ENCODE measurements around the gene TAF15. TPM values are rescaled to one million over a fixed set of nuclear protein-coding genes. Genes with fewer than 3 reads are reported as not detected.

The TAF15 gene
- total RNA-seq, 1 experiment from 2014 or later, result 202 TPM

- no peak overlapping the region for H3K27ac ChIP-seq
- no peaks in the 10 kb centered on the region for H3K79me2 ChIP-seq (ENCODE audit: low read depth)
- TF ChIP-seq CTCF (conservative IDR thresholded peaks at IDR 0.05) (no peak), EZH2 (IDR thresholded peaks at IDR 0.05; ENCODE audit: low read depth) (no peak)
- no peaks in the 10 kb centered on the region for H3K36me3 ChIP-seq (ENCODE audit: low read depth)
- ChIA-PET POLR2A (ENCODE audit: unreplicated experiment) (interaction anchor here (0.6 kb wide), 1 partner anchor 32 kb away, joined by 17 read pairs; no protein-coding TSS in a partner anchor), CTCF (no interaction called here)
- H3K4me1 ChIP-seq (replicated peaks; ENCODE audit: insufficient read depth), result no peaks in the 10 kb centered on the region
- no peaks in the 10 kb centered on the region for H3K9me3 ChIP-seq (ENCODE audit: insufficient read depth, low read depth)
- intact Hi-C loops (cut with micrococcal nuclease; ENCODE audit: unreplicated experiment), result no loop called here
- H3K27me3 ChIP-seq (ENCODE audit: insufficient read depth, low read depth), result no peaks in the 10 kb centered on the region
- no peak overlapping the region for H3K4me3 ChIP-seq
- H4K20me1 ChIP-seq (ENCODE audit: insufficient read depth), result no peaks in the 10 kb centered on the region
- no peaks in the 10 kb centered on the region for H3K9me2 ChIP-seq (ENCODE audit: insufficient read depth)
- H2AFZ ChIP-seq, result no peak overlapping the region
- peak in 1 of 2 experiments; percentile 18 for DNase-seq
- no TSS peak for BruUV-seq (replicated peaks)
- no peak overlapping the region for H3K4me2 ChIP-seq
- H3F3A ChIP-seq (ENCODE audit: insufficient read depth, low read depth), result no peaks in the 10 kb centered on the region
Measured at GRCh38 chr17:35889818-35890773, 80.8 kb downstream of the TAF15 start.

- H3K4me2 ChIP-seq, result no peak overlapping the region
- CTCF ChIA-PET, result no interaction called here
- no peaks in the 10 kb centered on the region for H4K20me1 ChIP-seq (ENCODE audit: insufficient read depth)
- H3K79me2 ChIP-seq (ENCODE audit: low read depth), result no peaks in the 10 kb centered on the region
- no peaks in the 10 kb centered on the region for H3K4me1 ChIP-seq (replicated peaks; ENCODE audit: insufficient read depth)
- no peaks in the 10 kb centered on the region for H3K36me3 ChIP-seq (ENCODE audit: low read depth)
- no peaks in the 10 kb centered on the region for H3K9me2 ChIP-seq (ENCODE audit: insufficient read depth)
- H3K9me3 ChIP-seq (ENCODE audit: insufficient read depth, low read depth), result no peaks in the 10 kb centered on the region
- no peak overlapping the region for H2AFZ ChIP-seq
- H3K27ac ChIP-seq, result no peak overlapping the region
- POLR2A ChIA-PET (ENCODE audit: unreplicated experiment), result interaction anchor here (0.6 kb wide), 2 partner anchors 43 to 1177 kb away, joined by 4 to 6 read pairs; no protein-coding TSS in a partner anchor
- intact Hi-C loops (cut with micrococcal nuclease; ENCODE audit: unreplicated experiment), result no loop called here
- TF ChIP-seq CTCF (conservative IDR thresholded peaks at IDR 0.05), result no peak
- TF ChIP-seq EZH2 (IDR thresholded peaks at IDR 0.05; ENCODE audit: low read depth), result no peak
- DNase-seq, result no peak
- H3K4me3 ChIP-seq, result no peak overlapping the region
- BruUV-seq (replicated peaks), result no TSS peak
- no peaks in the 10 kb centered on the region for H3K27me3 ChIP-seq (ENCODE audit: insufficient read depth, low read depth)
- no peaks in the 10 kb centered on the region for H3F3A ChIP-seq (ENCODE audit: insufficient read depth, low read depth)
Measured at GRCh38 chr17:35890774-35891155, 81.5 kb downstream of the TAF15 start.

DNA sequence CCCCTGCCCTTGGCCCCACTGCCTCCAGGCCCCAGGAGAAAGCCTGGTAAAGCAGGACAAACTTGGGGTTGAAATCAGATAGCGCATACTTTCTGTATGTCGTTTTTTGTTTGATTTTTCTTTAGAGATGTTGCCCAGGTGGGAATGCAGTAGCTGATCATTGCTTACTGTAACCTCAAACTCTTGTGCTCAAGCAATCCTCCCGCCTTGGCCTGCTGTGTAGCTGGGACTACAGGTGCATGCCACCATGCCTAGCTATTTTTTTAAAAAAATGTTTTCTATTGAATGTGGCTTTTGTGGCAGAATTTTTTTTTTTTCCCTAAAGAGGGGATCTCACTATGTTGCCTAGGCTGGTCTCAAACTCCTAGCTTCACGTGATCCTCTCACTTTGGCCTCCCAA lies 82.0 kb downstream of the TAF15 start:
- CTCF ChIA-PET, result no interaction called here
- no TSS peak for BruUV-seq (replicated peaks)
- H3K9me3 ChIP-seq (ENCODE audit: insufficient read depth, low read depth), result no peaks in the 10 kb centered on the region
- H3K4me3 ChIP-seq, result no peak overlapping the region
- H2AFZ ChIP-seq, result no peak overlapping the region
- no peaks in the 10 kb centered on the region for H3F3A ChIP-seq (ENCODE audit: insufficient read depth, low read depth)
- H4K20me1 ChIP-seq (ENCODE audit: insufficient read depth), result no peaks in the 10 kb centered on the region
- H3K4me2 ChIP-seq, result no peak overlapping the region
- no peaks in the 10 kb centered on the region for H3K4me1 ChIP-seq (replicated peaks; ENCODE audit: insufficient read depth)
- no peak overlapping the region for H3K27ac ChIP-seq
- TF ChIP-seq EZH2 (IDR thresholded peaks at IDR 0.05; ENCODE audit: low read depth) (no peak), CTCF (conservative IDR thresholded peaks at IDR 0.05) (no peak)
- no peaks in the 10 kb centered on the region for H3K9me2 ChIP-seq (ENCODE audit: insufficient read depth)
- H3K36me3 ChIP-seq (ENCODE audit: low read depth), result no peaks in the 10 kb centered on the region
- DNase-seq, result no peak
- no peaks in the 10 kb centered on the region for H3K27me3 ChIP-seq (ENCODE audit: insufficient read depth, low read depth)
- no peaks in the 10 kb centered on the region for H3K79me2 ChIP-seq (ENCODE audit: low read depth)
- intact Hi-C loops (cut with micrococcal nuclease; ENCODE audit: unreplicated experiment), result no loop called here
- POLR2A ChIA-PET (ENCODE audit: unreplicated experiment), result interaction anchor here (0.6 kb wide), 2 partner anchors 42 to 1178 kb away, joined by 4 to 6 read pairs; no protein-coding TSS in a partner anchor

Data from PC-9 (cell line).